Testis (tissue), 2 donors: ENCODE data around the gene PAN3.

Experiments
- CTCF ChIP-seq, 3 experiments: fragments of 450-650 bp in 2 of 3; fragments of 200-600 bp in 1 of 3; sonication (generic) in 1 of 3; IDR thresholded peaks; one replicate each; pipeline ENCODE4 v1.5.1; 2016 to 2019; ENCODE audit warnings: antibody characterized with exemption in 3 of 3, mild to moderate bottlenecking in 2 of 3, moderate library complexity in 1 of 3
- POLR2A ChIP-seq: fragments of 450-650 bp; IDR thresholded peaks from one replicate; pipeline ENCODE4 v1.6.1; 2017; ENCODE audit warnings: antibody characterized with exemption, mild to moderate bottlenecking, moderate library complexity

GRCh38 chr13:28306325-28306724, 168.0 kb downstream of the PAN3 start:
- TF ChIP-seq CTCF (IDR thresholded peaks at IDR 0.05) (no peak), POLR2A (no peak)
